Right lobe of liver (tissue), 6 donors: Measurements from ENCODE around the gene PLA2G15. TPM values are rescaled to one million over a fixed set of nuclear protein-coding genes. Genes with fewer than 3 reads are reported as not detected.

Experiments
- ATAC-seq, 4 donors: fragments of 200-7000 bp; cut with Tn5 transposase; one replicate each; pipeline ENCODE4 v1.9.1; 2020; ENCODE audit warnings: mild to moderate bottlenecking in 4 of 4, moderate library complexity in 4 of 4
- DNase-seq, 3 donors: peaks; one replicate each; pipeline ENCODE4 v3.0.0-alpha.2; 2020
- H3K27ac ChIP-seq, 3 donors: fragments of 200-600 bp; one replicate each; pipeline ENCODE4 v1.8.0; 2022
- H3K27me3 ChIP-seq, 2 donors: fragments of 200-600 bp; one replicate each; pipeline ENCODE4 v1.8.0; 2022
- H3K36me3 ChIP-seq, 4 donors: fragments of 200-600 bp; sonication (generic) in 1 of 4; one replicate each; pipeline versions ENCODE4 v1.5.1 to v1.8.0; 2017 to 2022; ENCODE audit warnings: control low read depth in 1 of 4
- H3K4me1 ChIP-seq, 4 donors: fragments of 200-600 bp; sonication (generic) in 1 of 4; one replicate each; pipeline versions ENCODE4 v1.5.1 to v1.8.0; 2017 to 2022; ENCODE audit warnings: control low read depth in 1 of 4
- H3K4me3 ChIP-seq, 3 donors: fragments of 200-600 bp; one replicate each; pipeline ENCODE4 v1.8.0; 2022
- H3K9me3 ChIP-seq, 4 donors: fragments of 200-600 bp; sonication (generic) in 1 of 4; one replicate each; pipeline versions ENCODE4 v1.5.1 to v1.8.0; 2017 to 2022; ENCODE audit warnings: control low read depth in 1 of 4
- POLR2A ChIP-seq: fragments of 450-650 bp; IDR thresholded peaks from one replicate; pipeline ENCODE4 v1.6.1; 2017; ENCODE audit warnings: antibody characterized with exemption, mild to moderate bottlenecking
- WGBS: methylation state at CpG from one replicate; pipeline ENCODE4 v1.1.6; 2018; ENCODE audit warnings: low coverage, low lambda C conversion rate; ENCODE audit not compliant: insufficient coverage; ENCODE audit errors: missing lambda C conversion rate; 5-methylcytosine and 5-hydroxymethylcytosine counted together
- intact Hi-C, 2 donors: fragments of 100-400 bp; cut with DNase I; formaldehyde crosslinking; loops; one replicate each; pipeline versions ENCODE4 v1.11.2 to v1.14.1; 2022
- long read RNA-seq: library from polyadenylated mRNA; unstranded; transcript quantifications from one replicate; pipeline ENCODE4 v2.0.0, GENCODE V29; 2019
- total RNA-seq, 6 experiments: library from RNA; depleted of rRNA in 2 of 6; stranded (reverse); fragments of >200 nt in 2 of 6; fragmentation: NEBNext Ultra II Directional in 3 of 6; extraction: Animal tissue kit (Norgen Biotek cat#: 25700) in 3 of 6; gene quantifications; one replicate each; pipeline versions ENCODE4 v1.1.0 to v1.2.4, GENCODE V29; 2016 to 2023
- TF ChIP-seq, protein P1 (sequence below), 4 donors: fragments of 200-600 bp in 3 of 4; fragments of 450-650 bp in 1 of 4; IDR thresholded peaks; one replicate each; pipeline versions ENCODE4 v1.5.1 to v1.8.0; 2016 to 2022; ENCODE audit warnings: antibody characterized with exemption in 4 of 4, mild to moderate bottlenecking in 2 of 4
- donor health status: DM: no; HTN: yes; CAD: no.
- donor health status: DM: no; HTN: no; CAD: no.
- donor health status: DM: no; HTN: no; CAD: no.
- donor health status: DM: no; HTN: yes; CAD: no.
- donor health status: DM: no; HTN: yes; CAD: no.

The PLA2G15 gene
- 10 to 100 TPM in 5 of 6 experiments, 1 to 10 TPM in 1; 9.7 to 21.2 (median 13.7) TPM for total RNA-seq
- long read RNA-seq, partial matches to known transcripts = 0 of 2 reads
- long read RNA-seq, other reads (novel, unspliced or antisense) = 0 of 2 reads

- H3K9me3 ChIP-seq = no peaks in the 10 kb centered on the region
- TF ChIP-seq, protein P1, sequence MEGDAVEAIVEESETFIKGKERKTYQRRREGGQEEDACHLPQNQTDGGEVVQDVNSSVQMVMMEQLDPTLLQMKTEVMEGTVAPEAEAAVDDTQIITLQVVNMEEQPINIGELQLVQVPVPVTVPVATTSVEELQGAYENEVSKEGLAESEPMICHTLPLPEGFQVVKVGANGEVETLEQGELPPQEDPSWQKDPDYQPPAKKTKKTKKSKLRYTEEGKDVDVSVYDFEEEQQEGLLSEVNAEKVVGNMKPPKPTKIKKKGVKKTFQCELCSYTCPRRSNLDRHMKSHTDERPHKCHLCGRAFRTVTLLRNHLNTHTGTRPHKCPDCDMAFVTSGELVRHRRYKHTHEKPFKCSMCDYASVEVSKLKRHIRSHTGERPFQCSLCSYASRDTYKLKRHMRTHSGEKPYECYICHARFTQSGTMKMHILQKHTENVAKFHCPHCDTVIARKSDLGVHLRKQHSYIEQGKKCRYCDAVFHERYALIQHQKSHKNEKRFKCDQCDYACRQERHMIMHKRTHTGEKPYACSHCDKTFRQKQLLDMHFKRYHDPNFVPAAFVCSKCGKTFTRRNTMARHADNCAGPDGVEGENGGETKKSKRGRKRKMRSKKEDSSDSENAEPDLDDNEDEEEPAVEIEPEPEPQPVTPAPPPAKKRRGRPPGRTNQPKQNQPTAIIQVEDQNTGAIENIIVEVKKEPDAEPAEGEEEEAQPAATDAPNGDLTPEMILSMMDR (IDR thresholded peaks at IDR 0.05) = no peak
- peak; percentile 73 for TF ChIP-seq POLR2A
- intact Hi-C loops = loop anchor here in 1 of 2 donors (5.0 kb wide), 1 partner anchor 82 kb away; no protein-coding TSS in a partner anchor
- WGBS = 3% methylated on average over 8 of the region's 75 CpGs
- H3K36me3 ChIP-seq = peaks cover 0 to 5% (median 0%) of the 10 kb centered on the region in 4 donors
- H3K27me3 ChIP-seq = no peaks in the 10 kb centered on the region
- peak; percentile 97 to 99 (median 98) for DNase-seq
- ATAC-seq = peak; percentile 92 to 95 (median 94)
- H3K4me3 ChIP-seq = peak within 1 kb of the TSS; percentile 82 to 94 (median 86)
- peaks cover 0 to 41% (median 6%) of the 10 kb centered on the region in 4 donors for H3K4me1 ChIP-seq
- H3K27ac ChIP-seq = peak within 1 kb of the TSS in 2 of 3 donors; percentile 36 to 48
Observed at GRCh38 chr16:68244903-68245853, at the start of gene PLA2G15. Gene PLA2G15, plus strand, starts transcription at chr16:68245373. Its CDS starts 54 bp downstream, at chr16:68245427.

DNA sequence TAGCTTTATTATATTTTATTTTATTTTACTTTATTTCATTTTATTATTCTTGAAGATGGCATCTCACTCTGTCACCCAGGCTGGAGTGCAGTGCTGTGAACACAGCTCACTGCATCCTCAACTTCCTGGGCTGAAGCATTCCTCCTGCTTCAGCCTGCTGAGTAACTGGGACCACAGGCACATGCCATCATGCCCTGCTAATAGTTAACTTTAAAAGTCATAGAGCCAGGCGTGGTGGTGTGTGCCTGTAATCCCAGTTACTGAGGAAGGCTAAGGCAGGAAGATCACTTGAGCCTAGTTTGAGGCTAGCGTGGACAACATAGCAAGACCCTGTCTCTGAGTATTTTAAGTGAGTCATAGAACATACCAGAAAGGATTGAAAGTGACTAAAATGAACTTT is 47.9 kb upstream of the PLA2G15 start:
- no peak for ATAC-seq
- Histone ChIP-seq H3K27me3 (no peaks in the 10 kb centered on the region), H3K36me3 (peaks cover 0 to 15% (median 3%) of the 10 kb centered on the region in 4 donors), H3K27ac (no peak overlapping the region), H3K4me1 (no peaks in the 10 kb centered on the region), H3K9me3 (no peaks in the 10 kb centered on the region), H3K4me3 (no peak overlapping the region)
- WGBS = 100% methylated on average over 2 of the region's 2 CpGs
- TF ChIP-seq, protein P1 (IDR thresholded peaks at IDR 0.05) = no peak
- TF ChIP-seq POLR2A = no peak
- DNase-seq = no peak
- intact Hi-C loops = no loop called here

- Histone ChIP-seq H3K4me3 (no peak overlapping the region), H3K4me1 (no peaks in the 10 kb centered on the region), H3K9me3 (no peaks in the 10 kb centered on the region), H3K27ac (no peak overlapping the region), H3K27me3 (no peaks in the 10 kb centered on the region), H3K36me3 (peaks cover 0 to 10% (median 0%) of the 10 kb centered on the region in 4 donors)
- 53% methylated on average over 3 of the region's 3 CpGs for WGBS
- DNase-seq = no peak
- TF ChIP-seq, protein P1 (IDR thresholded peaks at IDR 0.05) = no peak
- TF ChIP-seq POLR2A = no peak
- intact Hi-C loops = no loop called here
- peak in 1 of 4 donors; percentile 43 for ATAC-seq
Observed at GRCh38 chr16:68200088-68200783, 44.9 kb upstream of the PLA2G15 start.

DNA sequence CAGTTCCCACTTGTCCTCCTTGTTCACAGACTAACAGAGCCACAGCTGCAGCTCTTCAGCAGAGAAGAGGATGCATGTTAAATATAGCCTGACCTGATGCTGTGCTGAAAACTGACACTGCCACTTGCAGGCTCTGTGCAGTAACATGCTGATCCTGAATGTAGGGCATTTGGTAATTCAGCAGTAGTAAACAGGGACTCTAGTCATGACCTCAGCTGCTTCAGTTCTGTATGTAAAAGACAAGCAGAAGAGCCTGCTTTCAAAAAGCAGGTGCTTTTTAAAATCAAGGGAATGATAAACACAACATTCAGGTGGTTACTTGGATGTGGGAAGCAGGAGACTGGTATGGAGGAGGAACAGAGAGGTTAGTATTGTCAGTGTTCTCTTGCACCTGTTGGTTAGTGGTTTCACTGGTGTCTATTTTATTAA is 43.1 kb upstream of the PLA2G15 start:
- Histone ChIP-seq H3K36me3 (peaks cover 0 to 10% (median 0%) of the 10 kb centered on the region in 4 donors), H3K27me3 (no peaks in the 10 kb centered on the region), H3K4me1 (no peaks in the 10 kb centered on the region), H3K4me3 (no peak overlapping the region), H3K27ac (no peak overlapping the region), H3K9me3 (no peaks in the 10 kb centered on the region)
- TF ChIP-seq POLR2A = no peak
- TF ChIP-seq, protein P1 (IDR thresholded peaks at IDR 0.05) = no peak
- intact Hi-C loops = no loop called here
- ATAC-seq = peak in 1 of 4 donors; percentile 33
- DNase-seq = no peak
